Thyroid gland (tissue), 4 donors: ENCODE data around the gene SAE1. TPM values are rescaled to one million over a fixed set of nuclear protein-coding genes. Genes with fewer than 3 reads are reported as not detected.

Experiments used
- DNase-seq, 2 donors: peaks; one replicate each; pipeline ENCODE4 v3.0.0-alpha.2; 2019
- H3K27ac ChIP-seq, 3 donors: fragments of 200-600 bp; sonication (generic); 1 replicate in 2 of 3; 2 replicates in 1 of 3; pipeline ENCODE4 v1.5.1; 2016 to 2019; ENCODE audit warnings: mild to moderate bottlenecking in 1 of 3, moderate library complexity in 1 of 3
- H3K27me3 ChIP-seq: fragments of 200-600 bp; sonication (generic); one replicate; pipeline ENCODE4 v1.5.1; 2019
- H3K36me3 ChIP-seq, 2 donors: fragments of 200-600 bp; sonication (generic); one replicate each; pipeline ENCODE4 v1.5.1; 2016 to 2019
- H3K4me1 ChIP-seq, 2 donors: fragments of 200-600 bp; sonication (generic); one replicate each; pipeline ENCODE4 v1.5.1; 2017 to 2019
- H3K4me3 ChIP-seq, 3 donors: fragments of 200-600 bp; sonication (generic); replicated peaks in 1 of 3; 1 replicate in 2 of 3; 2 replicates in 1 of 3; pipeline ENCODE4 v1.5.1; 2016; ENCODE audit warnings: mild to moderate bottlenecking in 1 of 3
- H3K9me3 ChIP-seq: fragments of 200-600 bp; sonication (generic); one replicate; pipeline ENCODE4 v1.5.1; 2017
- POLR2A ChIP-seq, 2 donors: fragments of 450-650 bp; IDR thresholded peaks; one replicate each; pipeline ENCODE4 v1.6.1; 2017; ENCODE audit warnings: antibody characterized with exemption in 2 of 2, mild to moderate bottlenecking in 2 of 2, moderate library complexity in 1 of 2
- WGBS, 2 donors: methylation state at CpG; one replicate each; pipeline ENCODE4 v1.1.5; 2017; 5-methylcytosine and 5-hydroxymethylcytosine counted together
- intact Hi-C: fragments of 100-400 bp; cut with DNase I; formaldehyde crosslinking; loops from one replicate; pipeline ENCODE4 v1.15.1; 2023
- total RNA-seq, 4 donors: library from RNA; depleted of rRNA; stranded (reverse); fragments of >200 nt; gene quantifications; one replicate each; pipeline ENCODE4 v1.2.3, GENCODE V29; 2016
- TF ChIP-seq, protein P1 (sequence below), 6 experiments: fragments of 200-600 bp in 3 of 6; fragments of 450-650 bp in 3 of 6; sonication (generic) in 3 of 6; IDR thresholded peaks; one replicate each; pipeline ENCODE4 v1.5.1; 2016 to 2019; ENCODE audit warnings: antibody characterized with exemption in 6 of 6, mild to moderate bottlenecking in 2 of 6, inconsistent platforms in 1 of 6, moderate library complexity in 1 of 6

The SAE1 gene
- total RNA-seq, 4 donors from 2014 or later, result 79.5 to 119 (median 103) TPM

- intact Hi-C loops, result loop anchor here (5.0 kb wide), 1 partner anchor 91 kb away; no protein-coding TSS in a partner anchor
- Histone ChIP-seq H3K9me3 (no peaks in the 10 kb centered on the region), H3K4me3 (no peak overlapping the region), H3K4me1 (peaks cover 13 to 14% of the 10 kb centered on the region in 2 donors), H3K27me3 (no peaks in the 10 kb centered on the region), H3K27ac (peak overlapping the region in 1 of 3 donors; percentile 68), H3K36me3 (peaks cover 19 to 23% of the 10 kb centered on the region in 2 donors)
- 80 to 86% methylated on average over 3 of the region's 3 CpGs for WGBS, 2 donors
- TF ChIP-seq POLR2A (IDR thresholded peaks at IDR 0.05), result no peak
- TF ChIP-seq, protein P1, sequence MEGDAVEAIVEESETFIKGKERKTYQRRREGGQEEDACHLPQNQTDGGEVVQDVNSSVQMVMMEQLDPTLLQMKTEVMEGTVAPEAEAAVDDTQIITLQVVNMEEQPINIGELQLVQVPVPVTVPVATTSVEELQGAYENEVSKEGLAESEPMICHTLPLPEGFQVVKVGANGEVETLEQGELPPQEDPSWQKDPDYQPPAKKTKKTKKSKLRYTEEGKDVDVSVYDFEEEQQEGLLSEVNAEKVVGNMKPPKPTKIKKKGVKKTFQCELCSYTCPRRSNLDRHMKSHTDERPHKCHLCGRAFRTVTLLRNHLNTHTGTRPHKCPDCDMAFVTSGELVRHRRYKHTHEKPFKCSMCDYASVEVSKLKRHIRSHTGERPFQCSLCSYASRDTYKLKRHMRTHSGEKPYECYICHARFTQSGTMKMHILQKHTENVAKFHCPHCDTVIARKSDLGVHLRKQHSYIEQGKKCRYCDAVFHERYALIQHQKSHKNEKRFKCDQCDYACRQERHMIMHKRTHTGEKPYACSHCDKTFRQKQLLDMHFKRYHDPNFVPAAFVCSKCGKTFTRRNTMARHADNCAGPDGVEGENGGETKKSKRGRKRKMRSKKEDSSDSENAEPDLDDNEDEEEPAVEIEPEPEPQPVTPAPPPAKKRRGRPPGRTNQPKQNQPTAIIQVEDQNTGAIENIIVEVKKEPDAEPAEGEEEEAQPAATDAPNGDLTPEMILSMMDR (IDR thresholded peaks at IDR 0.05), result no peak
- no peak for DNase-seq
Observed at GRCh38 chr19:47151627-47152026, 21.0 kb downstream of the SAE1 start.

GRCh38 chr19:47152205-47152604, 21.6 kb downstream of the SAE1 start:
- Histone ChIP-seq H3K9me3 (no peaks in the 10 kb centered on the region), H3K36me3 (peaks cover 18 to 21% of the 10 kb centered on the region in 2 donors), H3K27me3 (no peaks in the 10 kb centered on the region), H3K4me1 (peaks cover 19 to 20% of the 10 kb centered on the region in 2 donors), H3K27ac (peak overlapping the region; percentile 34 to 68 (median 47)), H3K4me3 (no peak overlapping the region)
- intact Hi-C loops, result loop anchor here (5.0 kb wide), 1 partner anchor 90 kb away; no protein-coding TSS in a partner anchor
- WGBS, 2 donors, result 79 to 86% methylated on average over 1 of the region's 1 CpG
- no peak for DNase-seq
- TF ChIP-seq, protein P1 (IDR thresholded peaks at IDR 0.05), result no peak
- no peak for TF ChIP-seq POLR2A (IDR thresholded peaks at IDR 0.05)

DNA sequence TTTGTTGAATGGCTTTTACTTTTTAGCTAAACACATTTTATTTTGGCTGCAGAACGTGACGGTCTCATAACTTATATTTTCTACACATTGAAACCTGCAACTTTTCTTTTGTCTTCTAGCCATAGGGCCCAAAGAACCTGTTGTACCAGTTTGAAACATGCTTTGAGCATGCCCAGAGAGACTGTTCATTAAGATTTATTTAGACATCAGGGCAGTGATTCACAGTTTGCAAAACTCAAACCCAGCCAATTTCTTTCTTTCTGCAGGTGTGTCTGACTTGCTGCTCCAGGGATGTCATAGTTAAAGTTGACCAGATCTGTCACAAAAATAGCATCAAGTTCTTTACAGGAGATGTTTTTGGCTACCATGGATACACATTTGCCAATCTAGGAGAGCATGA, 22.0 kb downstream of the SAE1 start:
- Histone ChIP-seq H3K27me3 (no peaks in the 10 kb centered on the region), H3K4me3 (no peak overlapping the region), H3K36me3 (peaks cover 18 to 21% of the 10 kb centered on the region in 2 donors), H3K9me3 (no peaks in the 10 kb centered on the region), H3K27ac (peak overlapping the region in 2 of 3 donors; percentile 34 to 68), H3K4me1 (peaks cover 23 to 24% of the 10 kb centered on the region in 2 donors)
- WGBS, 2 donors, result 50 to 62% methylated on average over 2 of the region's 2 CpGs
- no peak for TF ChIP-seq POLR2A (IDR thresholded peaks at IDR 0.05)
- TF ChIP-seq, protein P1 (IDR thresholded peaks at IDR 0.05), result no peak
- intact Hi-C loops, result loop anchor here (5.0 kb wide), 1 partner anchor 90 kb away; no protein-coding TSS in a partner anchor
- DNase-seq, result no peak

DNA sequence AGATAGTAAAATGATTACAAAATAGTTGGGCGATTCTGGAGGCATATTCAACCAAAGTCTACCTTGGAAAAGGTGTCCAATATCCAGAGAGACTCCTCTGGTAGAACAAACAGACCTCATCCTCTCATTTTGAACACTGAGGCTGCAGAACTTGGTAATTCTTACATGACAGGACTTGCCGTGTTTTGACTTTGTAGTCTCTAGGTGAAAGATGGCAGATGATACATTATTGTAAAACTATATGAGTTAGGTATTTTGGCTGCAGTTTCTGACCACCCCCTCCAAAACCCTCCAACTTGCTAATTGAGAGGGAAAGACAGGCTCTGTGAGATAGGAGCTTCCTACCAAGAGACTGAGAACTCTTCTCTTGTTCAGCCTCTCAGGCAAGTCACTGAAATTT, 22.6 kb downstream of the SAE1 start:
- Histone ChIP-seq H3K4me3 (no peak overlapping the region), H3K36me3 (peaks cover 18 to 21% of the 10 kb centered on the region in 2 donors), H3K4me1 (peaks cover 30 to 31% of the 10 kb centered on the region in 2 donors), H3K27ac (peak overlapping the region in 2 of 3 donors; percentile 34 to 45), H3K9me3 (no peaks in the 10 kb centered on the region), H3K27me3 (no peaks in the 10 kb centered on the region)
- TF ChIP-seq, protein P1 (IDR thresholded peaks at IDR 0.05), result no peak
- TF ChIP-seq POLR2A (IDR thresholded peaks at IDR 0.05), result no peak
- 70 to 84% methylated on average over 2 of the region's 2 CpGs for WGBS, 2 donors
- intact Hi-C loops, result loop anchor here (5.0 kb wide), 1 partner anchor 89 kb away; no protein-coding TSS in a partner anchor
- DNase-seq, result no peak

GRCh38 chr19:47155148-47155547, 24.5 kb downstream of the SAE1 start:
- Histone ChIP-seq H3K27me3 (no peaks in the 10 kb centered on the region), H3K36me3 (peaks cover 18 to 20% of the 10 kb centered on the region in 2 donors), H3K27ac (peak overlapping the region in 1 of 3 donors; percentile 11), H3K4me1 (peaks cover 35 to 46% of the 10 kb centered on the region in 2 donors), H3K4me3 (no peak overlapping the region), H3K9me3 (no peaks in the 10 kb centered on the region)
- no peak for DNase-seq
- no peak for TF ChIP-seq POLR2A (IDR thresholded peaks at IDR 0.05)
- intact Hi-C loops, result no loop called here
- WGBS, 2 donors, result 78 to 89% methylated on average over 7 of the region's 7 CpGs
